ENCODE results near the gene MBNL2.

MBNL2 gene

DNA sequence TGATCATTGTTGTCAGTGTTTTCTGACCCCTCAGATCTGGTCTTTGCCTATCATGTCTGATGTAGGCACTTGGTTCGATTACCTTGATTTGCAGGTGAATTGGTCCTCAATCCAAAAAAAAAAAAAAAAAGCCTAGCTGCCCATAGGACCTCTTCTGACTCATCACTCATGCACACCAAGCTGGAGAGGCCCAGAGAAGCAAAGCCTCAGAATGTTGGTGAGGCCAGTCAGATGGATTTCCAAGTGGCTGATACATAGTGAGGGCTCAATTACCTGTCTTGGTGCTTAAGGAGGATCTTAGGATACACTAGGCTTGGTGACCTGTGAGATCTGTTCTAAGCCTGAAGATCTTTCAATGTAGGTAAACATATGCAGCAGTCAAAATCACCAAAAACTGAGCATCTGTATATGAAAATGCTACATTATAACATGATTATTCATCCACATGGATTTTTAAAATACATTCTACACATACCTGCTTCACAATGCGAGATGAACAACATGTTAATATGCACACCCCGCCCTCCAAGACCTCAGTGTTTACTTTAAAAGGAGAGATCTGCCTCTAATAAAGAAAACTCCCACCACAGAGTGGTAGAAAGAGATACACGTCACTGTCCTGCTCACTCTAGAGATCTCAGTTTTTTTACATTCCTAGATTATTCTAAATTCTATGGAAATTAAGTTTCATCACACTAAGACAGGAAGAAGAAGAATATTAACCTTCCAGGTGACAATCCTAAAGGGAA is 132.0 kb downstream of the MBNL2 start:
- no peak for DNase-seq

DNA sequence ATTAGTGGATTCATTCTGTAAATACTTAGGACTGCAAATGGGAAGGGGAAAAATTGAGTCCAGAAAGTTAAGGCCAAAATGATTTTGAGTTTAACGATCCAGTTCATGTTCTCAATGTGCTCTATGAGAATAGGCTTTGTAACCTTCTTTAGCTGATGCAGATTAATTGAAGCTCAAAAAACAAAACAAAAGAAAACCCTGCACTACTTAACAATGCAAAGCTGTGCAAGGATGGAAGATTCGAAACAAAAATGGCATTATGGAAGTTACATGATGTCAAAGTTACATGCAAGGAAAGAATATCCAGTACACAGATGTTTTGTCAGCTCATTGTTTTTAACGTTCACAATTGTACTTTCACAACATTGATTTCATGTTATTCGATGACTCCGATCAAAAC is 132.7 kb downstream of the MBNL2 start:
- no peak for DNase-seq

GRCh38 chr13:97356592-97356991 is 134.5 kb downstream of the MBNL2 start:
- no peak for DNase-seq

GRCh38 chr13:97359181-97360057 is 137.3 kb downstream of the MBNL2 start:
- DNase-seq = peak; percentile 77

GRCh38 chr13:97360610-97361009 is 138.5 kb downstream of the MBNL2 start:
- DNase-seq = no peak

GRCh38 chr13:97364031-97364430 is 141.9 kb downstream of the MBNL2 start:
- DNase-seq = no peak

DNA sequence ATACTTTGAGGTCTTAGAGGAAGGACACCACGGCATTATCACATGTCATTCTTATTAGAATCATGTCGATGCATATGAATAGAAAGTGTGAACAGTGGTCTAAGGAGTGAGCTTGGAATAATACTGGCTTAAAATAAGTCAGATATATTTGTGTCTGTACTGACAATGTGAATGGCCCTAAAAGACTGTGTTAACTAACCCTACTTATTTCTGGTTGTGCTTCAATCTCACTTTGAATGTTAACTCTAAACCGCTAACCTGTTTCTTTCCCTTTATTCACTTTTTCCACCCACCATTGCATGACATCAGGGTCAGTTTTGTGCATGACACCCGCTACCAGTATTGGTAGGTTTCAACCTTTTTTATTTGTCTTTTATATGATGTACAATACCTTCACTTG is 142.7 kb downstream of the MBNL2 start:
- no peak for DNase-seq

GRCh38 chr13:97366172-97366688 is 144.1 kb downstream of the MBNL2 start:
- DNase-seq = peak; percentile 5

- DNase-seq = peak; percentile 77
Measured at GRCh38 chr13:97367016-97367822, 145.1 kb downstream of the MBNL2 start.

DNA sequence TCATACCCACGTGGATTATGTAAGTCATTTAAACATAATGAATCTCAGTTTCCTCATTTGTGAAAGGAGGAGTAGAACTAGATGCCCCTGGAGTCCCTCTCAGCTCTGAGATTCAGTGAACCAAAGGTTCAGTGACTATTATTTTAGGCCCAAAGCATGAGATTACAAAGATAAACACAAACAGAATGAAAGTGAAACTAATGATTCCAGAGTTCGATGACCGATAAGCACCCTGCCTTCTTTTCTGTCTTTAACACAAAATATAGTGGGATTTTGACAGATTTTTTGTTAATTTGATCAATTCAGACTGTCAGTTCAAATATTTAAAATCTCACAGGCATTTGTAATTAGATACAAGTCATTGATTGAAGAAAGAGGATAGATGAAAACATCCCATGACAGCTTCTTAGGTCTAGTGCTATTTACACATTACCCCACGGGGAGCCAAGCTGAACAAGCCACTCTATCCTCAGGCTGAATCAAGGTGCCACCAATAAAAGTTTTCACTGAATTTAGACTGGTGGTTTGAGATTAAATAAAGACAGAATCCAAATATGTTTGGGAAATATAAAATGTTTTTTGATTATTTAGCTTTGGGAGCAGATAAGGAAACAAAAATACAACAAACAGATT is 147.2 kb downstream of the MBNL2 start:
- DNase-seq = peak; percentile 46

GRCh38 chr13:97371486-97372109 is 149.5 kb downstream of the MBNL2 start:
- no peak for DNase-seq

GRCh38 chr13:97372936-97373335 is 150.8 kb downstream of the MBNL2 start:
- no peak for DNase-seq

DNA sequence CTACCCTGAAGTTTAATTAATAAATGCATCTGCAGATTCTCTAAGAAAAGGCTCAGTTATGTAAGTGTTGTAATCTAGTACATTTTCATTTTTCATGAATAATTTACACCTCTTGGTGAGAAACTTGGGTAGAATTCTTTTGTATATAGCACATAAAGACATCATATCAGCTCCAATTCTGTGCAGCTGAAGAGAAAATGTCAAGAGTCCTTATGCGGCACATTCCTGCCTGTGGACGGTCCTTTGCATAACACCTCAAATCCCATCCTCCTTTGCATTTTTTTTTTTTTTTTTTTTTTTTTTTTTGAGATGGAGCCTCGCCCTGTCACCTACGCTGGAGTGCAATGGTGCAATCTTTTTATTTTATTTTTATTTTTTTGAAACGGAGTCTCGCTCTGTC is 151.7 kb downstream of the MBNL2 start:
- DNase-seq = no peak

DNA sequence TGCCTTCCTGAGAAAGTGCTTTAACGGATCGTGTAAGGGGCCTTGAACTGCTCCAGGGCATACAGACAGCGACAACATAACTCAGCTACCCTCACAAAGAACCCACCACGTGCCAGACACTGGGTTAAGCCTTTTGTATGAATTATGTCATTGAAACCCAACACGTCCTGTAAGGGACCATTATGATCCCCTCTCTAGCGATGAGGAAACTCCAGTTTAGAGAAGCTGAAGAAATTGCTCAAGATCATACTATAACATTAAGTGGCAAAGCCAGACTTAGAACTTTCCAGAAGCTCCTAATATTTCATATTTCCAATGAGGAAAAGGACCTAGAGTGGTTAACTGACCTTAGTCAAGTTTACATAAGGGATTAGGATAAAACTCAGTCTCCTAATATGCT is 154.8 kb downstream of the MBNL2 start:
- DNase-seq = no peak

- no peak for DNase-seq
Measured at GRCh38 chr13:97379386-97379785, 157.3 kb downstream of the MBNL2 start.

DNA sequence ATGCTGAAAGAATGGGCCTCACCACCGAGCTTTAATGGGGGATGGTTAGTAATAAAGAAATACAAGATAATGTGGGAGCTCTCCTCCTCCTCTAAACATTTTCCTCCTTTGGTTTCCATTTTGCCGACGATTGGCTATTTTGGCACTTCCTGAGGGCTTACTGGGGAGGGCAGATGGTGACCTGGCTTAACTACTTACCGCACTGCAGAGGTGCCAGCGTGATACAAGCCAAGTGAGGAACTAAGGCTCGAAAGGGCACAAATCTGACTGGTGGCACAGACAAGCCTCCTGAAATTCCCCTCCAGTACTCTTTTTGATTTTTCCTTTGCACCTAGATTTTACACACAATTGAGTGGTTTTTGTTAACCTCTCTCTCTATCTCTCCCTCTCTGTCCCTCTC is 158.6 kb downstream of the MBNL2 start:
- DNase-seq = no peak

- DNase-seq = no peak
Measured at GRCh38 chr13:97381189-97381588, 159.1 kb downstream of the MBNL2 start.

DNA sequence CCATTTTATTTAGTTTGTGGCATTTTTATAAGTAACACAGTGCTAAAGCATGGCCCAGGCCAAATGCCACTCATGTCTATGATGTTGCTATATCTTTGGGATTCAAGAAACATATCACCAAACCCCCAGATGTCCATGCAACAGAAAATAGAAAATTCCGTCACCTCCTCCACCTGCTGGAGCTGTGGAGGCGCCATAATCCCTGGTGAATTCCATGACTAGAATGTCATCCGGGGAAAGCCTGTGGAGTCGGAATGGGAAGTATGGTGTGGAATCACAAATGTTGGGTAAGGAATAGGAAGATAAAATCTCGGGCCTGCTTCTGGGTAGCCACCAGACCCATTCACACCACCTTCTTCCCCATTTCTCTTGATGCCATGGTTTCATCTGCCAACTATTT is 160.1 kb downstream of the MBNL2 start:
- DNase-seq = no peak

DNA sequence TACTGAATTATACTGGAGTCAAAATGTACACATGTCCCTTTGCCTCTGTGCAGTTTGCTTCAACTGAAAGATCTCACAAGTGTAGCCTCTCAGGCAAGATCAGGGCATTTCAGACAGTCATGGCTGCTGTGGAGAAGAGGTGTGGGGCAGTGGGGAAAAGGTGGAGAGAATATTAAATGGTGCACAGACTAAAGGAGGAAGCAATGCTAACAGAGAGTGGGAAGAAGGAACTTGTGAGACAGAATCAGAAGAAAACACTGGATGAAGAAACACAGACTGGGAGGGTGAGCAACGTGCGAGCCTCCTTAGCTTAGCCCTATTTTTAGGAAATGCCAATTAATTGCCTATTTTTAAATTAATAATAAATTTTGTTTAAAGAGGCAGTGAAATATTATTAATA is 162.2 kb downstream of the MBNL2 start:
- no peak for DNase-seq

DNA sequence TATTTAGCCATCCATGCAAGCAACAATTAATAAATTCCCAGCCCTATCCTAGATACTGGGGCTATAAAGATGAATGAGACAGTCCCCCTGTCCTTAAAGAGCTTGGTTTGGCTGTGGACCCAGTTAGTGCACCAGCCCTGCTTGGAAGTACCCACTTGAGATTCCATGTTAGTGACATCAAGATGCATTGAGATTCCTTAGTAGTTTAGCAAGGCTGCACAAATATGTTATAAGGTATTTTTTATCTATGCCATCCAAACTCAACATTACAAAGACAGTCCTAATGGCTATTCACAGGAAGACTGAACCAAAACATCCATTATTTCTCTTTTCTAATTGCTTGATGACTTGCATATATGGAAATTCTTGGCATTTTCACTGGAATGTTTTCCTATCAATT is 163.0 kb downstream of the MBNL2 start:
- DNase-seq = no peak

DNA sequence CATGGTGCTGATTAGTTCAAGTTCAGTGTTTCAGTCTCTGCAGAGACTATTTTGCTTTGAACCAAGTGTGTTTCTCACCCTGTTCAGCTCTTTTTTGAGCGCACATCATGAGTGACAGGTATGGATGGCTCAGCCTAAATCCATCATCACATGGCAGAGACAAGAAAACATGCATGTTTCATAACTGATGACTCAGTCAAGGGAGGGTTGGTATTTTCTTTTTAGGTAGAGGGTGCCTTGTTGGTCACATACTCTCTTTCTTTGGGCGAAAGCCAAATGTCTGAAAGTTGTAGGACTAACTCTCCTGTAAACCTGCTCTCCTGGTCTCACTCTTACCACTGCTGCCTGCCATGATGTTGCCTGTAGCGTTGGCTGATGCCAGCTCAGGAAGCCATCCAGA is 163.7 kb downstream of the MBNL2 start:
- no peak for DNase-seq

- no peak for DNase-seq
Measured at GRCh38 chr13:97386801-97387484, 164.8 kb downstream of the MBNL2 start.

Data from OCI-M1 (cell line).